IMR-90 (cell line): ENCODE measurements around the gene NUDT8. TPM values are rescaled to one million over a fixed set of nuclear protein-coding genes. Genes with fewer than 3 reads are reported as not detected.

Source experiments
- ATAC-seq: fragments of 200-7000 bp; cut with Tn5 transposase; 2 replicates; pipeline ENCODE4 v1.9.1; 2020; ENCODE audit warnings: low read depth, mild to moderate bottlenecking, moderate library complexity
- BruUV-seq: library from RNA; stranded (reverse); fragments of 400-500 nt; replicated peaks from 2 replicates; lab custom pipeline; 2021; lab: Mats Ljungman, UMichigan
- CTCF ChIA-PET: fragments of 300-600 bp; formaldehyde crosslinking; extraction: SDS; loops from one replicate; lab custom pipeline; 2021; ENCODE audit warnings: antibody characterized with exemption; lab: Yijun Ruan, JAX
- POLR2A ChIA-PET: fragments of 300-600 bp; sonication (Branson Sonifier 250); formaldehyde crosslinking; loops from one replicate; lab custom pipeline; 2022; ENCODE audit warnings: antibody characterized with exemption; ENCODE audit not compliant: unreplicated experiment; lab: Charles Lee
- DNase-seq: peaks from one replicate; pipeline ENCODE4 v3.0.0; 2013
- H2AFZ ChIP-seq: replicated peaks from 2 replicates; pipeline ENCODE3; 2013; ENCODE audit warnings: low read length, mild to moderate bottlenecking; ENCODE audit not compliant: poor library complexity
- H2AK5ac ChIP-seq: 2 replicates; pipeline ENCODE4 v1.6.1; 2013; ENCODE audit warnings: low read depth, low read length, inconsistent platforms
- H2AK9ac ChIP-seq: replicated peaks from 2 replicates; pipeline ENCODE3; 2013; ENCODE audit warnings: mild to moderate bottlenecking, low read depth, low read length, moderate library complexity; ENCODE audit not compliant: poor library complexity
- H2BK120ac ChIP-seq: 2 replicates; pipeline ENCODE4 v1.6.1; 2013; ENCODE audit warnings: low read depth, low read length, inconsistent platforms
- H2BK15ac ChIP-seq: 3 replicates; pipeline ENCODE4 v1.6.1; 2013; ENCODE audit warnings: low read depth, low read length, inconsistent platforms
- H2BK20ac ChIP-seq: 2 replicates; pipeline ENCODE4 v1.6.1; 2013; ENCODE audit warnings: low read depth, mild to moderate bottlenecking, inconsistent platforms, low read length, moderate library complexity
- H2BK5ac ChIP-seq: 2 replicates; pipeline ENCODE4 v1.6.1; 2013; ENCODE audit warnings: mild to moderate bottlenecking, low read depth, low read length, inconsistent platforms; ENCODE audit not compliant: poor library complexity, severe bottlenecking
- H3K14ac ChIP-seq: replicated peaks from 2 replicates; pipeline ENCODE4 v1.6.1; 2013; ENCODE audit warnings: low read depth, low read length, inconsistent platforms
- H3K18ac ChIP-seq: 2 replicates; pipeline ENCODE4 v1.6.1; 2013; ENCODE audit warnings: low read depth, low read length, control low read depth
- H3K23ac ChIP-seq: 2 replicates; pipeline ENCODE4 v1.6.1; 2013; ENCODE audit warnings: low read depth, low read length, inconsistent platforms
- H3K27ac ChIP-seq: 2 replicates; pipeline ENCODE4 v1.5.1; 2013; ENCODE audit warnings: mild to moderate bottlenecking, control low read depth, low read length; ENCODE audit not compliant: insufficient read depth
- H3K27me3 ChIP-seq: 2 replicates; pipeline ENCODE4 v1.6.1; 2013; ENCODE audit warnings: low read length; ENCODE audit not compliant: control insufficient read depth, insufficient read depth
- H3K36me3 ChIP-seq: 2 replicates; pipeline ENCODE4 v1.6.1; 2013; ENCODE audit warnings: low read length, mixed read lengths; ENCODE audit not compliant: control insufficient read depth, insufficient read depth
- H3K4ac ChIP-seq: 2 replicates; pipeline ENCODE4 v1.6.1; 2013; ENCODE audit warnings: low read depth, low read length, inconsistent platforms
- H3K4me1 ChIP-seq: 2 replicates; pipeline ENCODE4 v1.6.1; 2013; ENCODE audit warnings: low read length, mixed read lengths; ENCODE audit not compliant: control insufficient read depth, insufficient read depth
- H3K4me2 ChIP-seq: 2 replicates; pipeline ENCODE4 v1.6.1; 2013; ENCODE audit warnings: low read depth, mild to moderate bottlenecking, control low read depth, low read length, moderate library complexity
- H3K4me3 ChIP-seq: 2 replicates; pipeline ENCODE4 v1.5.1; 2013; ENCODE audit warnings: low read depth, mild to moderate bottlenecking, control low read depth, low read length, moderate library complexity; ENCODE audit not compliant: insufficient read depth
- H3K56ac ChIP-seq: 2 replicates; pipeline ENCODE4 v1.6.1; 2013; ENCODE audit warnings: low read length, inconsistent platforms; ENCODE audit not compliant: insufficient read depth; ENCODE audit errors: extremely low read depth
- H3K79me1 ChIP-seq, 2 experiments: 2 replicates each; pipeline ENCODE4 v1.6.1; 2013; ENCODE audit warnings: low read length in 2 of 2, inconsistent platforms in 1 of 2, low read depth in 1 of 2
- H3K9ac ChIP-seq: 2 replicates; pipeline ENCODE4 v1.6.1; 2013; ENCODE audit warnings: low read depth, low read length, control low read depth
- H3K9me1 ChIP-seq: 2 replicates; pipeline ENCODE4 v1.6.1; 2013; ENCODE audit warnings: low read length, inconsistent platforms; ENCODE audit not compliant: insufficient read depth
- H3K9me3 ChIP-seq: 2 replicates; pipeline ENCODE4 v1.6.1; 2013; ENCODE audit warnings: low read length; ENCODE audit not compliant: control insufficient read depth, insufficient read depth
- H4K20me1 ChIP-seq: 2 replicates; pipeline ENCODE4 v1.6.1; 2013; ENCODE audit warnings: low read length, inconsistent platforms; ENCODE audit not compliant: insufficient read depth
- H4K5ac ChIP-seq: 2 replicates; pipeline ENCODE4 v1.6.1; 2013; ENCODE audit warnings: mild to moderate bottlenecking, low read depth, low read length, control low read depth
- H4K8ac ChIP-seq, 2 experiments: 2 replicates each; pipeline ENCODE4 v1.6.1; 2013; ENCODE audit warnings: low read depth in 2 of 2, low read length in 2 of 2, control low read depth in 1 of 2, inconsistent platforms in 1 of 2
- H4K91ac ChIP-seq: 2 replicates; pipeline ENCODE4 v1.6.1; 2013; ENCODE audit warnings: low read depth, low read length, inconsistent platforms; ENCODE audit not compliant: insufficient read depth
- BHLHE40 ChIP-seq: fragments of 150-350 bp; IDR thresholded peaks from 2 replicates; pipeline ENCODE4 v1.6.1; 2016; ENCODE audit warnings: mild to moderate bottlenecking, low read depth, low read length
- CEBPB ChIP-seq: IDR thresholded peaks from 2 replicates; pipeline ENCODE4 v1.6.1; 2012; ENCODE audit warnings: low read depth, low read length, improper control_type of control experiment
- CHD1 ChIP-seq: IDR thresholded peaks from 2 replicates; pipeline ENCODE4 v1.6.1; 2012; ENCODE audit warnings: low read depth, low read length, improper control_type of control experiment
- FOS ChIP-seq: fragments of 150-350 bp; IDR thresholded peaks from 2 replicates; pipeline ENCODE4 v1.6.1; 2016; ENCODE audit warnings: low read depth, low read length
- MAFK ChIP-seq: IDR thresholded peaks from 2 replicates; pipeline ENCODE4 v1.6.1; 2012; ENCODE audit warnings: low read depth, low read length, improper control_type of control experiment
- MAZ ChIP-seq: IDR thresholded peaks from 2 replicates; pipeline ENCODE4 v1.6.1; 2012; ENCODE audit warnings: low read depth, mild to moderate bottlenecking, low read length, improper control_type of control experiment, moderate library complexity, borderline replicate concordance
- MXI1 ChIP-seq: IDR thresholded peaks from 2 replicates; pipeline ENCODE4 v1.6.1; 2012; ENCODE audit warnings: low read depth, mild to moderate bottlenecking, low read length, moderate library complexity, borderline replicate concordance
- NFE2L2 ChIP-seq: fragments of 150-350 bp; IDR thresholded peaks from 2 replicates; pipeline ENCODE4 v1.6.1; 2016; ENCODE audit warnings: low read depth, mild to moderate bottlenecking, low read length
- POLR2A ChIP-seq: IDR thresholded peaks from 2 replicates; pipeline ENCODE4 v1.6.1; 2012; ENCODE audit warnings: mild to moderate bottlenecking, low read depth, low read length
- RAD21 ChIP-seq: IDR thresholded peaks from 2 replicates; pipeline ENCODE4 v1.6.1; 2012; ENCODE audit warnings: low read length, improper control_type of control experiment
- RCOR1 ChIP-seq: IDR thresholded peaks from 2 replicates; pipeline ENCODE4 v1.6.1; 2012; ENCODE audit warnings: mild to moderate bottlenecking, low read length, improper control_type of control experiment; ENCODE audit not compliant: insufficient replicate concordance
- RFX5 ChIP-seq: IDR thresholded peaks from 2 replicates; pipeline ENCODE4 v1.8.0; 2012; ENCODE audit warnings: low read depth, mild to moderate bottlenecking, low read length, moderate library complexity
- SMC3 ChIP-seq: fragments of 150-350 bp; IDR thresholded peaks from 2 replicates; pipeline ENCODE4 v1.6.1; 2016; ENCODE audit warnings: low read depth, mild to moderate bottlenecking, antibody characterized with exemption, low read length, moderate library complexity
- USF2 ChIP-seq: fragments of 150-350 bp; IDR thresholded peaks from 2 replicates; pipeline ENCODE4 v1.6.1; 2017; ENCODE audit warnings: mild to moderate bottlenecking, antibody characterized with exemption, low read length, low read depth
- WGBS, 2 experiments: methylation state at CpG; one replicate each; pipeline versions ENCODE4 v1.1.5 to v1.1.7; 2013; ENCODE audit warnings: missing lambda C conversion rate in 2 of 2; ENCODE audit not compliant: insufficient read length in 1 of 2; ENCODE audit errors: extremely low coverage in 2 of 2; 5-methylcytosine and 5-hydroxymethylcytosine counted together
- dilution Hi-C: fragments of 300-500 bp; cut with HindIII; formaldehyde crosslinking; loops from one replicate; pipeline ENCODE4 v1.14.3; 2018; ENCODE audit warnings: low sequenced_read_pairs; ENCODE audit not compliant: unreplicated experiment
- in situ Hi-C: fragments of 300-500 bp; cut with MboI; formaldehyde crosslinking; loops from 3 replicates; pipeline ENCODE4 v1.14.3; 2019; ENCODE audit warnings: low sequenced_read_pairs, inconsistent platforms, mixed read lengths
- intact Hi-C: fragments of 100-400 bp; cut with micrococcal nuclease; formaldehyde crosslinking; loops from 2 replicates; pipeline ENCODE4 v1.10.0; 2022
- polyA plus RNA-seq, 3 experiments: library from polyadenylated mRNA; depleted of rRNA; stranded (reverse); fragments of >200 nt; gene quantifications; 2 replicates each; pipeline ENCODE4 v1.2.3, GENCODE V29; 2012; ENCODE audit warnings: low replicate concordance in 1 of 3
- total RNA-seq: library from RNA; depleted of rRNA; stranded (reverse); fragments of >200 nt; gene quantifications from 2 replicates; pipeline ENCODE4 v1.2.3, GENCODE V29; 2012
- TF ChIP-seq, protein P1 (sequence below): fragments of 150-350 bp; IDR thresholded peaks from 2 replicates; pipeline ENCODE4 v1.6.1; 2016; ENCODE audit warnings: low read depth, mild to moderate bottlenecking, low read length, moderate library complexity, borderline replicate concordance

NUDT8 gene
- total and polyA plus RNA-seq, 2 of the 4 experiments (the other 2 are of a cell fraction): 1.4 to 2.5 TPM

DNA sequence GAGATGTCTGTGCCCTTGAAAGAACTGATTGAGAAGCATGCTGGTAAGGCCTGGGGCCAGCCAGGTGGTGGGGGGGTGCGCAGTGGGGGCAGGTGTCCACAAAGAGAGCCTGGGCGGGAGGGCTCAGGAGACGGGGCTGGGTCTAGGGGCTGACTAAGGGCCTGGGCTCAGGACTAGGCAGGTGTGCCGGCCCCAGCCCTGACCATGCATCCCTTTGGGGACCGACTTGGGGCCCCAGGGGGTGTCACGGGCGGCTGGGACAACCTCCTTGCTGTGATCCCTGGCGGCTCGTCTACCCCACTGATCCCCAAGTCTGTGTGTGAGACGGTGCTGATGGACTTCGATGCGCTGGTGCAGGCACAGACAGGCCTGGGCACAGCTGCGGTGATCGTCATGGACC, 18.6 kb downstream of the NUDT8 start (continued):
- TF ChIP-seq RCOR1 (no peak), NFE2L2 (no peak), RFX5 (no peak), CEBPB (no peak)

DNA sequence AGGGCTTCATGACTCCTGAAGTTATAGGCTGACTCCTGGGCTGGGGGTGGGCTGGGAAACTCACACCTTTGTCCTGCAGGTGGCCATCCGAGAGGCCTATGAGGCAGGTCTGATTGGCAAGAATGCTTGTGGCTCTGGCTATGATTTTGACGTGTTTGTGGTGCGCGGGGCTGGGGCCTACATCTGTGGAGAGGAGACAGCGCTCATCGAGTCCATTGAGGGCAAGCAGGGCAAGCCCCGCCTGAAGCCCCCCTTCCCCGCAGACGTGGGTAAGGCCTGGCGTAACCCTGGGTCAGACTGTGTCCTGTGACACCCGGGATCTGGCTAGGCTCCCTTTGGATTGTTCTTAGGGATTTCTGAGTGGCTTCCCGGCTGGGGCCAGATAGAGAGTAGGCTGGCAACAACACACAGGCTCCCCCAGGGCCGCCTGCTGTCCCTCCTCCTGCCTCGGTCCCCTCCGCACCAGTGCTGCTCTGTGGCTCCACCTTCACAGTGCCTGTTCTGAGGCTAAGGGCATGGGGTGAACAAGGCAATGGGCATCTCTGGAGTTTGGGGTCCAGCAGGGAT, 19.4 kb downstream of the NUDT8 start:
- in situ Hi-C loops: no loop called here
- Histone ChIP-seq H3K27ac (no peak overlapping the region), H3K4me2 (no peak overlapping the region), H2BK120ac (no peak overlapping the region), H2BK5ac (no peak overlapping the region), H4K5ac (no peak overlapping the region), H2BK20ac (no peak overlapping the region), H4K91ac (no peak overlapping the region), H3K18ac (no peak overlapping the region), H3K36me3 (peaks cover 36% of the 10 kb centered on the region), H3K9ac (no peak overlapping the region), H3K79me1 (peaks cover 18 to 22% of the 10 kb centered on the region in 2 experiments), H3K4ac (no peak overlapping the region), H2BK15ac (no peak overlapping the region), H2AFZ (no peak overlapping the region), H3K23ac (no peak overlapping the region), H3K4me1 (peaks cover 6% of the 10 kb centered on the region; the same call in 1 of the 2 replicates), H3K14ac (no peak overlapping the region), H3K4me3 (no peak overlapping the region), H3K56ac (no peak overlapping the region), H3K9me3 (no peaks in the 10 kb centered on the region), H3K27me3 (no peaks in the 10 kb centered on the region; the same call in 1 of the 2 replicates), H2AK9ac (no peak overlapping the region), H2AK5ac (no peak overlapping the region), H4K8ac (no peak overlapping the region), H4K20me1 (no peaks in the 10 kb centered on the region; the same call in 1 of the 2 replicates), H3K9me1 (no peaks in the 10 kb centered on the region)
- TF ChIP-seq RCOR1 (no peak), FOS (no peak), NFE2L2 (no peak), CHD1 (no peak), BHLHE40 (no peak), MAFK (no peak), USF2 (no peak), RAD21 (no peak), CEBPB (no peak), MAZ (no peak), RFX5 (no peak), SMC3 (no peak), POLR2A (no peak), MXI1 (no peak)
- TF ChIP-seq, protein P1, sequence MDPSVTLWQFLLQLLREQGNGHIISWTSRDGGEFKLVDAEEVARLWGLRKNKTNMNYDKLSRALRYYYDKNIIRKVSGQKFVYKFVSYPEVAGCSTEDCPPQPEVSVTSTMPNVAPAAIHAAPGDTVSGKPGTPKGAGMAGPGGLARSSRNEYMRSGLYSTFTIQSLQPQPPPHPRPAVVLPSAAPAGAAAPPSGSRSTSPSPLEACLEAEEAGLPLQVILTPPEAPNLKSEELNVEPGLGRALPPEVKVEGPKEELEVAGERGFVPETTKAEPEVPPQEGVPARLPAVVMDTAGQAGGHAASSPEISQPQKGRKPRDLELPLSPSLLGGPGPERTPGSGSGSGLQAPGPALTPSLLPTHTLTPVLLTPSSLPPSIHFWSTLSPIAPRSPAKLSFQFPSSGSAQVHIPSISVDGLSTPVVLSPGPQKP: no peak
- ChIA-PET CTCF (no interaction called here), POLR2A (no interaction called here)
- BruUV-seq: no TSS peak
- no peak for ATAC-seq
- no peak for DNase-seq
- 88% methylated on average over 6 of the region's 15 CpGs; no CpG with 5 or more reads in 1 of the 2 experiments for WGBS, 2 experiments
- dilution Hi-C loops: no loop called here
- intact Hi-C loops: no loop called here
